Activated naive CD8-positive, alpha-beta T cell treated with anti-CD3 and anti-CD28 coated beads, Interleukin-2, amount 10 ng/mL, durations not matched to agents 7 days and 5 days (primary cell): ENCODE measurements around the gene SAMD4A. TPM values are rescaled to one million over a fixed set of nuclear protein-coding genes. Genes with fewer than 3 reads are reported as not detected.

Source experiments
- ATAC-seq: fragments of 150-1000 bp; cut with Tn5 transposase; one replicate; pipeline ENCODE4 v1.10.0; 2021; ENCODE audit warnings: low read depth, moderate library complexity
- POLR2A ChIA-PET: fragments of 350-600 bp; sonication (Branson Sonifier 250); formaldehyde crosslinking; loops from one replicate; lab custom pipeline; 2021; ENCODE audit warnings: antibody characterized with exemption; lab: Charles Lee
- DNase-seq: peaks from one replicate; pipeline ENCODE4 v3.0.0; 2021
- H3K27ac Mint-ChIP-seq: one replicate; pipeline ENCODE4 v1.8.0; 2022; ENCODE audit warnings: mild to moderate bottlenecking, mixed read lengths
- H3K27me3 Mint-ChIP-seq: one replicate; pipeline ENCODE4 v1.8.0; 2022; ENCODE audit warnings: mild to moderate bottlenecking, moderate library complexity, mixed read lengths
- H3K36me3 Mint-ChIP-seq: one replicate; pipeline ENCODE4 v1.8.0; 2021; ENCODE audit warnings: mild to moderate bottlenecking, mixed read lengths
- H3K4me1 Mint-ChIP-seq: one replicate; pipeline ENCODE4 v1.8.0; 2021; ENCODE audit warnings: mixed read lengths
- H3K4me3 Mint-ChIP-seq: one replicate; pipeline ENCODE4 v1.8.0; 2022; ENCODE audit warnings: mild to moderate bottlenecking, moderate library complexity, mixed read lengths
- H3K9me3 Mint-ChIP-seq: one replicate; pipeline ENCODE4 v1.8.0; 2021; ENCODE audit warnings: mixed read lengths
- total RNA-seq, 2 experiments: library from RNA; stranded (reverse); gene quantifications; one replicate each; pipeline ENCODE4 v1.2.3, GENCODE V29; 2021

Gene SAMD4A
- total RNA-seq, 2 experiments from 2014 or later, result 2.6 to 2.7 TPM

DNA sequence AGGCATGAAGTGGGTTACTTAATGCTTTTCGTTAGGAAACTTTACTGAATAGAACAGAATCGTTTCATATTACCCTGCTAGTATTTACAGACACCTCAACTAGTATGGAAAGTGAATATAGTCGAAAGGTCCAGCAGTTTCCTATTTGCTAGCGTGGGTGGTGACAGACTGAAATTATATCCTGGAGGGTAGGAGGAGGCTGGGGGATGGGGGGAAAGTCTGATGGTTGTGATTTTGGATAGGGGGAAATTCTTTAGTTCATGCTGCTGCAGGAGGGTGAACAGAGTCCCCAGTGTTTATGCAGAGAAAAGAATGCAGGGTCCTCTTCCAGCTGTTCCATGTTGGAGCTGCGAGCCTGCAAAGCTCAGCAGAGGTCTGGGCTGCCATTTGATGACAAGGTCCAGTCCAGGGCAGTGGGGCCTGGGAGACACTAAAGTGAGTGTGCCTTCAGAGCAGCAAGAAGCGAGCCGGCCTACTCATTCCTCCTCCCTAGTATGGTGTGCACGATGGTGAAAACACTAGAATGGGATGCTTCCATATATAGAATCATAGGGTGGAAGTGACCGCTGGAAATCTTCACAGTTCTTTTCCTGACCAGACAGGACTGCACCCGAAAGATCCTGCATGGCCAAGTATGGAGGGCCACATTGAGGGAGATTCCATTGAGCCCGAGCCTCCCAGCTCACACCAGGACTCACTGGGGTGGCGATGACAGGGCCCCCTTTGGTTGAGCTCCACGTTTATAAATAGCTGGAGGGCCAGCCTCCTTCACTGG lies 2.1 kb downstream of the SAMD4A start:
- Mint-ChIP-seq H3K9me3 (peaks cover 12% of the 10 kb centered on the region), H3K27me3 (peaks cover 23% of the 10 kb centered on the region), H3K4me1 (peaks cover 11% of the 10 kb centered on the region), H3K27ac (no peak overlapping the region), H3K36me3 (peaks cover 14% of the 10 kb centered on the region), H3K4me3 (peak overlapping the region; percentile 84)
- DNase-seq (no peak), ATAC-seq (no peak)
- POLR2A ChIA-PET, result interaction anchor here (0.7 to 5.4 kb wide), 3 partner anchors 58 to 206 kb away, joined by 3 to 75 read pairs (median 5); no protein-coding TSS in a partner anchor

DNA sequence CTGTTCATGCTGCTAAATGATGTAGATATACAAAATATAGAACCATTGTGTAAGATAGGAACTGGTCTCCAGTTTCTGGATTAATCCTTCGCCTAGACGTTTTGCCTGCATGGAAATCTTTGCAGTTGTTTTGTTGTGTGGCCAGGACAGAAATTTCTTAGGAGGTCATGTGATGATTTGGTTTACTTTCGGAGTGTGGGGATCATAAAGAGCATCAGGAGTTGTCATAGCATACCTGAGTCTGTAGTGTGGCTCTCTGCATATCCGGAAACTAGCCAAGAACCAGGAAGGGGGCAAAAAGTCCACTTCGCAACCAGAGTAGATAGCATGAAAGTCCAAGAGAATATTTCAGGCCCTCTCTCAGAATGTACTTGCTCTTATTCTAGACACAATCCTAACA lies 3.1 kb downstream of the SAMD4A start:
- ATAC-seq (no peak), DNase-seq (no peak)
- peaks cover 12% of the 10 kb centered on the region for H3K9me3 Mint-ChIP-seq
- POLR2A ChIA-PET, result no interaction called here
- H3K27me3 Mint-ChIP-seq, result peaks cover 15% of the 10 kb centered on the region
- no peak overlapping the region for H3K4me3 Mint-ChIP-seq
- H3K4me1 Mint-ChIP-seq, result peaks cover 4% of the 10 kb centered on the region
- H3K36me3 Mint-ChIP-seq, result peaks cover 19% of the 10 kb centered on the region
- no peak overlapping the region for H3K27ac Mint-ChIP-seq

- Mint-ChIP-seq H3K27ac (no peak overlapping the region), H3K36me3 (peaks cover 19% of the 10 kb centered on the region), H3K27me3 (peaks cover 11% of the 10 kb centered on the region), H3K4me1 (peaks cover 4% of the 10 kb centered on the region), H3K4me3 (no peak overlapping the region), H3K9me3 (peaks cover 12% of the 10 kb centered on the region)
- DNase-seq (no peak), ATAC-seq (no peak)
- POLR2A ChIA-PET, result no interaction called here
Observed at GRCh38 chr14:54570631-54571415, 3.9 kb downstream of the SAMD4A start.

- peaks cover 21% of the 10 kb centered on the region for H3K36me3 Mint-ChIP-seq
- peaks cover 10% of the 10 kb centered on the region for H3K27me3 Mint-ChIP-seq
- no peak overlapping the region for H3K27ac Mint-ChIP-seq
- peaks cover 12% of the 10 kb centered on the region for H3K9me3 Mint-ChIP-seq
- H3K4me3 Mint-ChIP-seq, result no peak overlapping the region
- DNase-seq (no peak), ATAC-seq (no peak)
- H3K4me1 Mint-ChIP-seq, result peaks cover 6% of the 10 kb centered on the region
- POLR2A ChIA-PET, result no interaction called here
Observed at GRCh38 chr14:54572316-54572715, 5.4 kb downstream of the SAMD4A start.

GRCh38 chr14:54574528-54574927 lies 7.6 kb downstream of the SAMD4A start:
- Mint-ChIP-seq H3K9me3 (peaks cover 12% of the 10 kb centered on the region), H3K27ac (no peak overlapping the region), H3K27me3 (peaks cover 6% of the 10 kb centered on the region), H3K4me1 (peaks cover 4% of the 10 kb centered on the region), H3K36me3 (peaks cover 22% of the 10 kb centered on the region), H3K4me3 (no peak overlapping the region)
- POLR2A ChIA-PET, result no interaction called here
- no peak for DNase-seq
- no peak for ATAC-seq

- POLR2A ChIA-PET, result no interaction called here
- ATAC-seq, result no peak
- no peak for DNase-seq
- H3K27ac Mint-ChIP-seq, result no peak overlapping the region
- peaks cover 8% of the 10 kb centered on the region for H3K9me3 Mint-ChIP-seq
- H3K4me3 Mint-ChIP-seq, result no peak overlapping the region
- H3K27me3 Mint-ChIP-seq, result peaks cover 8% of the 10 kb centered on the region
- peaks cover 17% of the 10 kb centered on the region for H3K36me3 Mint-ChIP-seq
- peaks cover 4% of the 10 kb centered on the region for H3K4me1 Mint-ChIP-seq
Observed at GRCh38 chr14:54577494-54577893, 10.6 kb downstream of the SAMD4A start.

- H3K27me3 Mint-ChIP-seq, result peaks cover 8% of the 10 kb centered on the region
- ATAC-seq (no peak), DNase-seq (no peak)
- peaks cover 15% of the 10 kb centered on the region for H3K36me3 Mint-ChIP-seq
- POLR2A ChIA-PET, result no interaction called here
- no peak overlapping the region for H3K27ac Mint-ChIP-seq
- no peak overlapping the region for H3K4me3 Mint-ChIP-seq
- peaks cover 6% of the 10 kb centered on the region for H3K9me3 Mint-ChIP-seq
- H3K4me1 Mint-ChIP-seq, result peaks cover 4% of the 10 kb centered on the region
Observed at GRCh38 chr14:54577977-54578376, 11.0 kb downstream of the SAMD4A start.

GRCh38 chr14:54579621-54580020 lies 12.7 kb downstream of the SAMD4A start:
- ATAC-seq, result no peak
- DNase-seq, result no peak
- Mint-ChIP-seq H3K27me3 (peaks cover 8% of the 10 kb centered on the region), H3K27ac (no peak overlapping the region), H3K4me1 (peaks cover 4% of the 10 kb centered on the region), H3K36me3 (peaks cover 5% of the 10 kb centered on the region), H3K4me3 (no peak overlapping the region), H3K9me3 (no peaks in the 10 kb centered on the region)
- POLR2A ChIA-PET, result no interaction called here

GRCh38 chr14:54580933-54581332 lies 14.0 kb downstream of the SAMD4A start:
- no peak for ATAC-seq
- no peak for DNase-seq
- Mint-ChIP-seq H3K4me1 (peaks cover 4% of the 10 kb centered on the region), H3K9me3 (no peaks in the 10 kb centered on the region), H3K4me3 (no peak overlapping the region), H3K27ac (no peak overlapping the region), H3K27me3 (peaks cover 8% of the 10 kb centered on the region), H3K36me3 (peaks cover 3% of the 10 kb centered on the region)
- POLR2A ChIA-PET, result no interaction called here

GRCh38 chr14:54582334-54582733 lies 15.4 kb downstream of the SAMD4A start:
- DNase-seq, result no peak
- Mint-ChIP-seq H3K4me3 (no peak overlapping the region), H3K27ac (no peak overlapping the region), H3K27me3 (peaks cover 15% of the 10 kb centered on the region), H3K4me1 (peaks cover 2% of the 10 kb centered on the region), H3K9me3 (no peaks in the 10 kb centered on the region), H3K36me3 (peaks cover 4% of the 10 kb centered on the region)
- POLR2A ChIA-PET, result no interaction called here
- no peak for ATAC-seq

DNA sequence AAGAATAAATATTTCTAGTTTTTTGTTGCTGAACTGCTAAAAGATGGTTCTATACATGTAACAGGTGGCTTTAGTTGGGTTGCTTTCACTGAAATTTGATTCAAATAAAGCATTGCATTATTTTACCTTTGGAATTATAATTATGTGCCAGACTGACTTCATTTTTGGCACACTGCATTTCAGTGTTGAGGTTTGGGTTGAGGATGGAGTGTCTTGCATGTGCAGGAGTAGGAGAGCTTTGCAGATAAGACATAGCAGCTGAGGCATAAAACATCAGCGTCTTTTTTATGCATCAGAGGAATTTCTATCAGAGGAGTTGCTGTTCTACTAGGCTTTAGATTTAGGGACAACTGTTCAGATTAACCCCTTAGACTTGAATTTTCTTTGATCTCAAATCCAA lies 17.2 kb downstream of the SAMD4A start:
- ATAC-seq, result no peak
- Mint-ChIP-seq H3K9me3 (no peaks in the 10 kb centered on the region), H3K27ac (no peak overlapping the region), H3K36me3 (peaks cover 2% of the 10 kb centered on the region), H3K4me3 (no peak overlapping the region), H3K4me1 (no peaks in the 10 kb centered on the region), H3K27me3 (peaks cover 12% of the 10 kb centered on the region)
- POLR2A ChIA-PET, result no interaction called here
- no peak for DNase-seq

DNA sequence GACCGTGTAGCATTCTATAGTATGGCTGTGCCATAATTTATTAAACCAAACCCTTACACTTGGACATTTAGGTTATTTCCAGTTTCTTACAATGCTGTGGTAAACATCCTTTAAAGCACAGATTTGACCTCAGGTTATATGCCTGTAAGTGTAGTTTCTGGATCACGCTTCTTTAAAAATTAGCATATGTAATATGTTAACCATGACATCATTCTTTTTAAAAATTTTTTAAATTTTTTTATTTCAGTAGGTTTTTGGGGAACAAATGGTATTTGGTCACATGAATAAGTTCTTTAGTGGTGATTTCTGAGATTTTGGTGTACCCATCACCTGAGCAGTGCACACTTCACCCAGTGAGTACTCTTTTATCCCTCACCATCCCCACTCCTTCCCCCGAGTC lies 18.3 kb downstream of the SAMD4A start:
- Mint-ChIP-seq H3K27me3 (peaks cover 9% of the 10 kb centered on the region), H3K9me3 (no peaks in the 10 kb centered on the region), H3K4me3 (no peak overlapping the region), H3K36me3 (peaks cover 2% of the 10 kb centered on the region), H3K4me1 (no peaks in the 10 kb centered on the region), H3K27ac (no peak overlapping the region)
- ATAC-seq (no peak), DNase-seq (no peak)
- POLR2A ChIA-PET, result no interaction called here

GRCh38 chr14:54589076-54589475 lies 22.1 kb downstream of the SAMD4A start:
- peaks cover 2% of the 10 kb centered on the region for H3K36me3 Mint-ChIP-seq
- H3K27ac Mint-ChIP-seq, result no peak overlapping the region
- peaks cover 16% of the 10 kb centered on the region for H3K27me3 Mint-ChIP-seq
- no peaks in the 10 kb centered on the region for H3K9me3 Mint-ChIP-seq
- POLR2A ChIA-PET, result no interaction called here
- no peak overlapping the region for H3K4me3 Mint-ChIP-seq
- no peak for ATAC-seq
- H3K4me1 Mint-ChIP-seq, result peaks cover 4% of the 10 kb centered on the region
- no peak for DNase-seq

- H3K27ac Mint-ChIP-seq, result no peak overlapping the region
- ATAC-seq (no peak), DNase-seq (no peak)
- no peak overlapping the region for H3K4me3 Mint-ChIP-seq
- no peaks in the 10 kb centered on the region for H3K9me3 Mint-ChIP-seq
- H3K36me3 Mint-ChIP-seq, result peaks cover 2% of the 10 kb centered on the region
- H3K27me3 Mint-ChIP-seq, result peaks cover 18% of the 10 kb centered on the region
- POLR2A ChIA-PET, result no interaction called here
- peaks cover 5% of the 10 kb centered on the region for H3K4me1 Mint-ChIP-seq
Observed at GRCh38 chr14:54589843-54590242, 22.9 kb downstream of the SAMD4A start.
